Endodermal cell (in vitro differentiated cells): Measurements from ENCODE around the gene TRIM9. TPM values are rescaled to one million over a fixed set of nuclear protein-coding genes. Genes with fewer than 3 reads are reported as not detected.

Experiments
- DNase-seq: peaks from one replicate; pipeline ENCODE4 v3.0.0-alpha.2; 2017
- H3K27ac ChIP-seq: 2 replicates; pipeline ENCODE4 v1.5.1; 2013; ENCODE audit warnings: mild to moderate bottlenecking, low read depth, low read length, moderate library complexity
- H3K27me3 ChIP-seq: 2 replicates; pipeline ENCODE4 v1.6.1; 2013; ENCODE audit warnings: mild to moderate bottlenecking, low read length, moderate library complexity; ENCODE audit not compliant: insufficient read depth, control insufficient read depth, poor library complexity, severe bottlenecking
- H3K36me3 ChIP-seq: 2 replicates; pipeline ENCODE4 v1.7.0; 2013; ENCODE audit warnings: mild to moderate bottlenecking, low read length, moderate library complexity; ENCODE audit not compliant: control insufficient read depth, insufficient read depth
- H3K4me1 ChIP-seq: one replicate; pipeline ENCODE4 v1.7.0; 2013; ENCODE audit warnings: low read length; ENCODE audit not compliant: control insufficient read depth, insufficient read depth
- H3K4me3 ChIP-seq: 2 replicates; pipeline ENCODE4 v1.5.1; 2013; ENCODE audit warnings: mild to moderate bottlenecking, low read length, moderate library complexity
- H3K9ac ChIP-seq: 2 replicates; pipeline ENCODE4 v1.6.1; 2013; ENCODE audit warnings: mild to moderate bottlenecking, low read length, moderate library complexity; ENCODE audit not compliant: poor library complexity, severe bottlenecking; ENCODE audit errors: extremely low read depth
- H3K9me3 ChIP-seq: 2 replicates; pipeline ENCODE4 v1.6.1; 2013; ENCODE audit warnings: mild to moderate bottlenecking, low read length, moderate library complexity; ENCODE audit not compliant: control insufficient read depth
- H3K27ac Mint-ChIP-seq: 2 replicates; pipeline ENCODE4 v1.8.0; 2020; ENCODE audit warnings: mixed read lengths
- H3K27me3 Mint-ChIP-seq: 2 replicates; pipeline ENCODE4 v1.8.0; 2021; ENCODE audit warnings: mild to moderate bottlenecking, mixed read lengths; ENCODE audit not compliant: insufficient read depth
- H3K36me3 Mint-ChIP-seq: 2 replicates; pipeline ENCODE4 v1.8.0; 2020; ENCODE audit warnings: low read depth, mixed read lengths
- H3K4me1 Mint-ChIP-seq: 2 replicates; pipeline ENCODE4 v1.8.0; 2020; ENCODE audit warnings: mixed read lengths
- H3K4me3 Mint-ChIP-seq: 2 replicates; pipeline ENCODE4 v1.8.0; 2020; ENCODE audit warnings: mild to moderate bottlenecking, moderate library complexity, mixed read lengths
- H3K9me3 Mint-ChIP-seq: 2 replicates; pipeline ENCODE4 v1.8.0; 2020; ENCODE audit warnings: mild to moderate bottlenecking, mixed read lengths
- CTCF ChIP-seq: fragments of 200-600 bp; sonication (generic); conservative IDR thresholded peaks from 2 replicates; pipeline ENCODE4 v1.5.0; 2021; ENCODE audit warnings: antibody characterized with exemption, mild to moderate bottlenecking
- WGBS, 2 experiments: methylation state at CpG; one replicate each; pipeline versions ENCODE4 v1.1.5 to v1.1.7; 2013; ENCODE audit warnings: missing lambda C conversion rate in 2 of 2, mixed read lengths in 1 of 2; ENCODE audit not compliant: insufficient coverage in 1 of 2, insufficient read length in 1 of 2; 5-methylcytosine and 5-hydroxymethylcytosine counted together
- total RNA-seq, 2 donors: library from RNA; stranded (reverse); fragmentation: NEBNext Ultra II Directional in 1 of 2; extraction: Animal tissue kit (Norgen Biotek cat#: 25700) in 1 of 2; gene quantifications; 2 replicates in 1 of 2; 3 replicates in 1 of 2; pipeline ENCODE4 v1.2.1, GENCODE V29; 2021

Gene TRIM9
- total RNA-seq, 2 donors from 2014 or later = 0.81 to 0.82 TPM

- Mint-ChIP-seq H3K4me1 (peaks cover 3% of the 10 kb centered on the region), H3K4me3 (no peak overlapping the region), H3K27ac (no peak overlapping the region), H3K27me3 (peaks cover 5% of the 10 kb centered on the region), H3K36me3 (peaks cover 6% of the 10 kb centered on the region), H3K9me3 (peaks cover 9% of the 10 kb centered on the region)
- no peak for DNase-seq
- Histone ChIP-seq H3K9me3 (no peaks in the 10 kb centered on the region), H3K36me3 (no peaks in the 10 kb centered on the region), H3K4me3 (no peak overlapping the region), H3K27ac (no peak overlapping the region), H3K4me1 (no peaks in the 10 kb centered on the region), H3K27me3 (peaks cover 7% of the 10 kb centered on the region), H3K9ac (no peak overlapping the region)
- 90 to 92% methylated on average over 3 to 4 of the region's 5 CpGs for WGBS, 2 experiments
- TF ChIP-seq CTCF = no peak
These were observed 148.5 kb downstream of the TRIM9 start for GRCh38 chr14:50946234-50946935.

GRCh38 chr14:50944647-50945413 lies 150.1 kb downstream of the TRIM9 start:
- no peak for TF ChIP-seq CTCF
- Histone ChIP-seq H3K9me3 (no peaks in the 10 kb centered on the region), H3K4me3 (peak overlapping the region; percentile 90), H3K27ac (no peak overlapping the region), H3K9ac (peak overlapping the region; percentile 55), H3K4me1 (no peaks in the 10 kb centered on the region), H3K27me3 (peaks cover 7% of the 10 kb centered on the region), H3K36me3 (no peaks in the 10 kb centered on the region)
- Mint-ChIP-seq H3K27ac (no peak overlapping the region), H3K4me3 (peak overlapping the region; percentile 80), H3K36me3 (peaks cover 6% of the 10 kb centered on the region), H3K27me3 (peaks cover 5% of the 10 kb centered on the region), H3K9me3 (peaks cover 9% of the 10 kb centered on the region), H3K4me1 (peaks cover 3% of the 10 kb centered on the region)
- 0 to 10% methylated on average over 4 to 28 of the region's 29 CpGs for WGBS, 2 experiments
- DNase-seq = no peak

GRCh38 chr14:50943943-50944646 lies 150.8 kb downstream of the TRIM9 start, which contains the start of gene PYGL:
Gene PYGL (minus strand): TSS chr14:50944483. CDS start chr14:50944403, 80 bp downstream.
- no peak for TF ChIP-seq CTCF
- Histone ChIP-seq H3K4me3 (peak within 1 kb of the TSS; percentile 90), H3K9me3 (no peaks in the 10 kb centered on the region), H3K9ac (peak within 1 kb of the TSS; percentile 55), H3K27ac (no peak within 1 kb of the TSS), H3K4me1 (no peaks in the 10 kb centered on the region), H3K27me3 (peaks cover 7% of the 10 kb centered on the region), H3K36me3 (no peaks in the 10 kb centered on the region)
- peak within 1 kb of the TSS; percentile 86 for H3K27ac Mint-ChIP-seq
- WGBS, 2 experiments = 0% methylated on average over 20 to 74 of the region's 74 CpGs
- H3K27me3 Mint-ChIP-seq = peaks cover 5% of the 10 kb centered on the region
- peaks cover 6% of the 10 kb centered on the region for H3K9me3 Mint-ChIP-seq
- peak; percentile 91 for DNase-seq
- peaks cover 3% of the 10 kb centered on the region for H3K4me1 Mint-ChIP-seq
- H3K36me3 Mint-ChIP-seq = peaks cover 6% of the 10 kb centered on the region
- peak within 1 kb of the TSS; percentile 80 for H3K4me3 Mint-ChIP-seq
